OCI-LY7 (cell line): ENCODE measurements around the gene IL1RAPL1.

Source experiments
- CTCF ChIP-seq: fragments of 200-600 bp; sonication (generic); conservative IDR thresholded peaks from 2 replicates; pipeline ENCODE4 v1.5.1; 2014; ENCODE audit warnings: mild to moderate bottlenecking, antibody characterized with exemption, low read length, moderate library complexity, mixed read lengths
- EZH2phosphoT487 ChIP-seq: fragments of 200-600 bp; sonication (generic); IDR thresholded peaks from 2 replicates; pipeline ENCODE4 v1.6.1; 2018; ENCODE audit warnings: low read depth, borderline replicate concordance, mild to moderate bottlenecking, mixed run types, antibody characterized with exemption, low read length, moderate library complexity, mixed read lengths

- TF ChIP-seq CTCF (no peak), EZH2phosphoT487 (no peak)
These were observed 1285.6 kb downstream of the IL1RAPL1 start for GRCh38 chrX:29872831-29873230.
